NT2/D1 (cell line): Measurements from ENCODE around the gene TMEM271.

Source experiments
- SUZ12 ChIP-seq: IDR thresholded peaks from 2 replicates; pipeline ENCODE4 v1.6.1; 2011; ENCODE audit not compliant: insufficient read length, insufficient read depth; ENCODE audit errors: extremely low read depth
- ZNF274 ChIP-seq: IDR thresholded peaks from 2 replicates; pipeline ENCODE4 v1.6.1; 2011; ENCODE audit warnings: mild to moderate bottlenecking, low read depth, low read length

DNA sequence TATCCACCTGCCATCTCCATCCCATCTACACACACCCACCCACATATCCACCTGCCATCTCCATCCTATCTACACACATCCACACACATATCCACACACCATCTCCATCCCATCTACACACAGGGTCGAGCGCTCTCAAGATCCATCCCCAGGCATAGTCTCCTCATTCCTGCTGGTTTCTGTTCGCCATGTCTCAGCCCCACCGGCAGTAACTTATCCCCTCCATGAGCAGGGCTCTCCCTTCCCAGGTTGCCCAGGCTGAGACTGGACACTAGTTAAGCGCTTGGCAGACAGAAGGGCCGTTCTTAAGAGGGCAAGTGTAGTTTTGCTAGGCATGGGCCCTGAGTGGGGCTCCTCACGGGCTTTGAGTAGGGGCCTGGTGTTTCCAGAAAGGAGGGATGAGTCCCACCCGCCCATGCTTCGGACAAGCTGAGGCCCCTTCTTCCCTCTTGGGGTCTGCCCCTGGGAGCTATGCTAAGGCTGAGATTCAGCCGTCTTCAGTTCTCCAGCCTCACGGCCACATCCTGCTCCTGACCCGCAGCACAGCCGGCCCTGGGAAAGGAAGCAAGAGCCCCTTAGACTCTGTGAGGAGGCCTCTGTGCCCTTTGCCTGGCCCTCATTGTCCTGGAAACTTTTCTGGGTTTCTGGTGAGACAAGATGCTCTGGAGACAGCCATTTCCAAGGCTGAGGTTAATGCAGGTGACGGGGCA is 20.4 kb downstream of the TMEM271 start:
- TF ChIP-seq ZNF274 = no peak
- no peak for TF ChIP-seq SUZ12
